ENCODE results near the gene DCDC2. TPM values are rescaled to one million over a fixed set of nuclear protein-coding genes. Genes with fewer than 3 reads are reported as not detected.

DCDC2 gene
- total RNA-seq, 3 donors from 2014 or later = 0.44 to 3.2 (median 2.6) TPM

- intact Hi-C loops (cut with DNase I, micrococcal nuclease) = no loop called here
- no peaks in the 10 kb centered on the region for H3K9me3 ChIP-seq
- no peak for TF ChIP-seq CTCF (IDR thresholded peaks at IDR 0.05)
- DNase-seq = no peak
- no peaks in the 10 kb centered on the region for H3K4me1 ChIP-seq (ENCODE audit: low read depth)
- H3K36me3 ChIP-seq (ENCODE audit: low read depth) = no peaks in the 10 kb centered on the region
- no peak for ATAC-seq
- H3K4me3 ChIP-seq = no peak overlapping the region
Measured at GRCh38 chr6:24139639-24140038, 218.2 kb downstream of the DCDC2 start.

- Histone ChIP-seq H3K9me3 (no peaks in the 10 kb centered on the region), H3K4me3 (no peak overlapping the region), H3K36me3 (ENCODE audit: low read depth) (no peaks in the 10 kb centered on the region), H3K4me1 (ENCODE audit: low read depth) (no peaks in the 10 kb centered on the region)
- intact Hi-C loops (cut with DNase I, micrococcal nuclease) = no loop called here
- DNase-seq (no peak), ATAC-seq (no peak)
- no peak for TF ChIP-seq CTCF (IDR thresholded peaks at IDR 0.05)
Measured at GRCh38 chr6:24139080-24139479, 218.8 kb downstream of the DCDC2 start.

- no peaks in the 10 kb centered on the region for H3K4me1 ChIP-seq (ENCODE audit: low read depth)
- intact Hi-C loops (cut with DNase I, micrococcal nuclease) = no loop called here
- ATAC-seq = no peak
- no peak for TF ChIP-seq CTCF (IDR thresholded peaks at IDR 0.05)
- no peaks in the 10 kb centered on the region for H3K36me3 ChIP-seq (ENCODE audit: low read depth)
- H3K9me3 ChIP-seq = no peaks in the 10 kb centered on the region
- DNase-seq = no peak
- no peak overlapping the region for H3K4me3 ChIP-seq
Measured at GRCh38 chr6:24131751-24132150, 226.1 kb downstream of the DCDC2 start.

GRCh38 chr6:24127316-24127715 is 230.5 kb downstream of the DCDC2 start:
- intact Hi-C loops (cut with DNase I, micrococcal nuclease) = no loop called here

GRCh38 chr6:24126586-24127192 is 231.2 kb downstream of the DCDC2 start:
- H3K4me1 ChIP-seq (ENCODE audit: low read depth) = no peaks in the 10 kb centered on the region
- DNase-seq = peak in 1 of 3 donors; percentile 71
- intact Hi-C loops (cut with DNase I, micrococcal nuclease) = no loop called here
- TF ChIP-seq CTCF (IDR thresholded peaks at IDR 0.05) = no peak
- H3K9me3 ChIP-seq = no peaks in the 10 kb centered on the region
- H3K4me3 ChIP-seq = no peak overlapping the region
- H3K36me3 ChIP-seq (ENCODE audit: low read depth) = no peaks in the 10 kb centered on the region
- peak; percentile 43 for ATAC-seq

More at GRCh38 chr6:24127316-24127715, 230.5 kb downstream of the DCDC2 start:
- DNase-seq = no peak
- TF ChIP-seq CTCF (IDR thresholded peaks at IDR 0.05) = no peak
- no peak overlapping the region for H3K4me3 ChIP-seq
- ATAC-seq = no peak
- H3K4me1 ChIP-seq (ENCODE audit: low read depth) = no peaks in the 10 kb centered on the region
- H3K9me3 ChIP-seq = no peaks in the 10 kb centered on the region
- H3K36me3 ChIP-seq (ENCODE audit: low read depth) = no peaks in the 10 kb centered on the region

GRCh38 chr6:24125980-24126379 is 231.9 kb downstream of the DCDC2 start, which contains the start of gene NRSN1:
TSS of gene NRSN1 (plus strand) at chr6:24126215. CDS start at chr6:24134328, 8,113 bp downstream.
- intact Hi-C loops (cut with DNase I, micrococcal nuclease) = no loop called here
- Histone ChIP-seq H3K4me1 (ENCODE audit: low read depth) (no peaks in the 10 kb centered on the region), H3K36me3 (ENCODE audit: low read depth) (no peaks in the 10 kb centered on the region), H3K9me3 (no peaks in the 10 kb centered on the region), H3K4me3 (no peak within 1 kb of the TSS)
- TF ChIP-seq CTCF (IDR thresholded peaks at IDR 0.05) = no peak
- ATAC-seq (peak; percentile 47), DNase-seq (peak in 2 of 3 donors; percentile 7 to 25)
